Stimulated activated CD8-positive, alpha-beta memory T cell treated with anti-CD3 and anti-CD28 coated beads, Interleukin-2, amount 100 ng/mL, for 1 hour (primary cell): ENCODE results near the gene THAP7.

Source experiments
- DNase-seq, 2 donors: peaks; one replicate each; pipeline ENCODE4 v3.0.0-alpha.2; 2020; ENCODE audit warnings: low read depth in 2 of 2

The THAP7 gene

DNA sequence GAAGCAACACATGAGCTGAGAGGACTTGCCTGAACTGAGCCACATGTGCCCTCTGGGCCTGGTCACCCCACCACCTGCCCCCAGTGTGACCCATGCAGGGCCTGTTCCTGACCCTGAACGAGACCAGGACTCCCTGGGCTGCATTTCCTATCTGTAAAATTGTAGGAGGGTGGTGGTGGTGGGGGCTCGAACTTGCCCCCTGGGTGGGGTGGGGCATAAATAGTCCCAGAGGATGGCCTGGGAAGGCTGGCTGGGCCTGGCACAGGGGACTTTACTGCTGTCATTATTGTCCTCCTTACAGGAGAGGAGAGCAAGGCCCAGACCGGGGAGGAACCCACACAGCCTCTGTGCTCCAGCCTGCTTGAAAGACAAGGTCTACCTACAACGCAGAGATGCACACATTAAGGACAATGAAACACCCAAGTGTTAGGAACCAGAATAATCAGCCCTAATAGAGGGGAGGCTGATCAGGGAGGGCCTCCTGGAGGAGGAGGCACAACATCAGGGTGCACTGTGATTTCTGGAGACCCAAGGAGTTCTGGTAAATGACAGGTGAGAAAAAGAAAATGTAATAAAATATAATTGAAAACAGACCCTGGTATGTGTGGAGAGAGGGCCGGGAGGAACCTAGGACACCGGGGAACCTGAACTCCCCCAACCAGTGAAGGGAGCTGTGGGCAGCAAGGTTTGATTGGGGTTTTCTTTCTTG, 37.7 kb downstream of the THAP7 start:
- no peak for DNase-seq

DNA sequence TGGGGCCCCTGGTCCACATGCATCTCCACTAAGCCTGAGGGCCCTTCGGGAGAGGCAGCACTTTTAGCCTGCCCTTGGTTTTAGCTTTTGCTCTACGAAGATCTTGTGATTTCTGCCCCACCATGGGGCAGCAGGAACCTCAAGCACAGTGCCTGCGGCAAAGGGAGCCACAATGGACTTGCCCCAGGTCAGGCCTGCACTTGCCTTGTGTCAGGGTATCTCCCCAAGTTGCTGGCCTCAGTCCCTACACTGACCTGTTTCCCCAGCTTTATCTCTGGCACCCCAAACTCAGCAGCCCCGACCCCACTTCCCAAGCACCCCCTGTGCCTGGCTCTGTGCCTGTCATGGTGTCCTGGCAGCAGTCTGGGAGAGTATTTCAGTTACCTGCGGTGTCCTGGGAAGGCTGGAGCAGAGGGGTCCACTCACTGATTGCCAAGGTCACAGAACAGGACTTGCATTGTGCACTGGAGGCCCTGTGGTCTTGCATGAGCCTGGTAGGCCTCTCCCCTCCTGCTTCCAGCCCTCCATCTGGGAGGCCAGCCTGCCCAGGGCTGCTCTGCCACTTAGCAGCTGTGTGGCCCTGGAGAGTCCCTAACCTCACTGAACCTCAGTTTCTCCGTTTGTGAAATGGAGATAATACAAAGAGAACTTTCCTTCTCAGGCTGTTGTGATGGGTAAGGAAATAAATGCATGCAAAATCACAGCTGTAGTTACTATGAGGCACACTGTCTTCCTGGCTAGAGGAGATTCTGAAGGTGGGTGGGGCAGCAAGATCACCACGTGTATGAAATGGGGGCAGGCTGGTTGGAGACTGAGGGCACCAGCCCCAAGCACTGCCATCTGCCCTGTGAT, 38.5 kb downstream of the THAP7 start:
- DNase-seq: no peak

DNA sequence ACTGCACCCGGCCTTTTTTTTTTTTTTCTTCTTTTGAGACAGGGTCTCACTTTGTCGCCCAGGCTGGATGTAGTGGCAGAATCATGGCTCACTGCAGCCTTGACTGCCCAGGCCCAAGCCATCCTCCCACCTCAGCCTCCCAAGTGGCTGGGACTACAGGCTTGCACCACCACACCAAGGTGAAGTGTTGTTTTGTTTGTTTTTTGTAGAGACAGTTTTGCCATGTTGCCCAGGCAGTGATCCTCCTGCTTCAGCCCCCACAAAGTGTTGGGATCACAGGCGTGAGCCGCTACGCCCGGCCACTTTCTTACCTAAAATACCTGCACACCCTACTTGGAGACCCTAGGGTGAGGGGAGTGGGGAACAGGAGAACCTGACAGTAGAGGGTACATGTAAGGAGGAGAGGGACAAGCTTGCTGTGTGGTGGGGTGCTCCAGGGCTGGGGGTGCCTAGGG, 39.4 kb downstream of the THAP7 start:
- no peak for DNase-seq

GRCh38 chr22:20960609-20961008, 41.3 kb downstream of the THAP7 start:
- no peak for DNase-seq

GRCh38 chr22:20959578-20960461, 42.1 kb downstream of the THAP7 start:
- DNase-seq: no peak

- DNase-seq: no peak
Measured at GRCh38 chr22:20957683-20958431, 44.1 kb downstream of the THAP7 start.

DNA sequence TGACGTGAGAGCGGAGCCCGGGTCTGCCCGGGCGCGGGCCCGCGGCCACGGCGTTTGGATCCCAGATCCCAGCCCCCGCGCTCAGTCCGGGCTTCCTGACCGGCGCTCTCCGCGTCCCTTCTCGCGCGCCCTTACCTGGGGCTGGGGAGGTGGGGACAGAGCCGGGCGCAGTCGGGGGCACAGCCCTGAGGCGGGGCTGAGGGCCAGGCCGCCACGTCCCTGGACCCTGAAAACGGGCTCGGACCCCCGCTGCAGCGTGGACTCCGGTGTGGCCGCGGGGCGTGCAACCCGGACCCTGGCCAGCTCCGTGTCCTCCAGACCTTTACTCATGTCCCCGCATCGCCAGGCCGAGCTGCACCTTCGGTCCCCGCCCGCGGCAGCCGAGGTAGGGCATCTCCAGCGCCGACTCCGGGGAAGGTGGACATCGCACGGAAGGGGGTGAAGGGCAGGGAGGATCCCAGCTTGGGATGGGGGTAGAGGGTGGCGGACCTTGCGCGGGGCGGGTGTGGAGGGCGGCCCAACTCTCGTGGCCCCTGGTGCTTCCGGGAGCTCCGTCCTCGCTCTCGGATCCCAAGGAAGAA, 44.7 kb downstream of the THAP7 start:
- DNase-seq: no peak

DNA sequence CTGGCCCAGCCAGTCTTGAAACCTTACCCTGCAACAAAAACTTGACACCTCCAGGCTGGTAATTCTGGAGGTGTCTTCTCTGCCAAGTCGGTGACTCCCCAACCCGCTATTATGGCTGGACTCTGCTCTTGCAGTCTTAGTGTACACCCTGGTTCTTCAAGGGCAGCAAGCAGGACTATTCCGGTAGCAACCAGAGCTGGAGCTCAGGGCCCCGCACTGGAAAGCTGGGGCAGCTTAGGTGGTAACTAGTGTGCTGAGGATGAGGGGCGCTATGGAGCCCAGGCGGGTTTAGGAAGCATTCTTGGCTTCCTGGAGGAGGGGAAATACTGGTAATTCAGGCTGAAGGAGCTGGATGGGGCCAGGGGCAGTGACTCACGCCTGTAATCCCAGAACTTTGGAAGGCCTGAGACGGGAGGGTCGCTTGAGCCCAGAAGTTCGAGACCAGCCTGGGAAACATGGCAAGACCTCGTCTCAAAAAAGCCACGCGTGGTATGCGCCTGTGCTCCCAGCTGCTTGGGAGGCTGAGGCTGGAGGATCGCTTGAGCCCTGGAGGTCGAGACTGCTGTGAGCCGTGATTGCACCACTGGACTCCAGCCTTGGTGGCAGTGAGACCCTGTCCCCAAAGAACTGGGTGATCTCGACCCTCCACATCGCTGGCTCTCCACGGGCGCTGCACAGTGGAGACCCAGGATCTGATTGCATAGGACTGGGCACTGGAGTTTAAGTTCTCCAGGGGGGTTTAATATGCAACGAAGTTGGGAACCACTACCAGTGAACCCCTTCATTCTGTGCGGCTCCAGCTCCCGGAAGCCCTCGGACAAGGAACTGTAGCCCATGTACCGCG, 45.4 kb downstream of the THAP7 start:
- DNase-seq: no peak

DNA sequence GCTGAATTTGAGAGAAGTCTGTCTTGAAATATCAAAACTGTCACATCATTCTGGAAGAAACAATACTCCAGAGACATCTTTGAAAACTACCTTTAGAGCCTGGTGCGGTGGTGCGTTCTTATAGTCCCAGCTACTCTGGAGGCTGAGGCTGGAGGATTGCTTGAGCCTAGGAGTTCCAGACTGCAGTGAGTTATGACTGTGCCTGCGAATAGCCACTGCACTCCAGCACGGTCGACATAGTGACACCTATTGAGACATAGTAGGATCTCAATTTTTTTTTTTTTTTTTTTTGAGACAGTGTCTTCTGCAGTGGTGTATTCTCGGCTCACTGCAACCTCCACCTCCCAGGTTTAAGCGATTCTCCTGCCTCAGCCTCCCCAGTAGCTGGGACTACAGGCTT, 46.4 kb downstream of the THAP7 start:
- DNase-seq: no peak

DNA sequence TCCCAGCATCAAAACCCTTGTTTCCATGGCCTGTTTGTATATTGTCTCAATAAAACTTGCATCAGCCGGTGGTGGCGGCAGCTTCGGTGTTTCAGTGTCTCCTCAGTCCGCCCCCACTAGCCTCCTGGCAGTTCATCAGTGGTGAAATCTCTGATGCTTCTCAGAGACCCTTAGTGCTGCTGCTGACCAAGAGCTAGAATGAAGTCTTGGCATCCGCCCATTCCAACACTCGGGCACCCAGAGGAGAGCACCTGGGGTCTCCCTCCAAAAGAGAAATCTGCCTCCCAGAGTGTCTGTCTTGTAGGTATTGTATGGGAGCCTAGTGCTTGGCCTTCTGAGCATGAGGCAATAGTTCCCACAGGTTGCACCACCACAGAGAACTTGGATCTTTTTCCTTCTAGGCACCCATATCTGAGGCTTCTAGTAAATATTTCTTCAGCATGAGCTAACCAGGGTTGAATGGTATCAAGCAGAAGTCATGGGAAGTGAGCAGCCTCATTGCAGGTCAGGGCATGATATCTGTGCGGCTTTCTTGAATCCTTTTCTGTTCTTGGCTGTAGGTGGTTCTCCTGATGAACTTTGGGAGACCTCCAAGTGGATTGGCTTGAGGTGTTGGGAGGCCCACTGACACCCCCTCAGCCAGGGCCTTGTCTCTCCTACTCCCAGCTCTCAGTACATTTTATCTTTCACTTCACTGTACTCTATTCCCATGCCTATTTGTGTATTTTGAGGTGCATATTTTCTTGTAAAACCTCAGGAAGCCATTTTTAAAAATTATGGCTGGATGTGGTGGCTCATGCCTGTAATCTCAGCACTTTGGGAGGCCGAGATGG, 48.0 kb downstream of the THAP7 start:
- no peak for DNase-seq

DNA sequence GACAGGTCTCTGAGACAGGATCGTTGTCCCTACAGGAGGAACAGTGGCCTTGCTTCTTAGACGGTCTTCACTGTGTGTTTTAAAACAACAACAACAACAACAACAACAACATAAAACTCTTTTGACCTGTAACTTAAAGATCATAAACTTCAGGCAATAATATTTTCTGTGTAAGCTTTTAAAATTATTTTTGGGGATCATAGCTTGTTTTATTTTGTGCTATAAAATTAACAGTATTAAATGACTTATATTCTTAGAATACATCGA, 48.6 kb downstream of the THAP7 start:
- no peak for DNase-seq

DNA sequence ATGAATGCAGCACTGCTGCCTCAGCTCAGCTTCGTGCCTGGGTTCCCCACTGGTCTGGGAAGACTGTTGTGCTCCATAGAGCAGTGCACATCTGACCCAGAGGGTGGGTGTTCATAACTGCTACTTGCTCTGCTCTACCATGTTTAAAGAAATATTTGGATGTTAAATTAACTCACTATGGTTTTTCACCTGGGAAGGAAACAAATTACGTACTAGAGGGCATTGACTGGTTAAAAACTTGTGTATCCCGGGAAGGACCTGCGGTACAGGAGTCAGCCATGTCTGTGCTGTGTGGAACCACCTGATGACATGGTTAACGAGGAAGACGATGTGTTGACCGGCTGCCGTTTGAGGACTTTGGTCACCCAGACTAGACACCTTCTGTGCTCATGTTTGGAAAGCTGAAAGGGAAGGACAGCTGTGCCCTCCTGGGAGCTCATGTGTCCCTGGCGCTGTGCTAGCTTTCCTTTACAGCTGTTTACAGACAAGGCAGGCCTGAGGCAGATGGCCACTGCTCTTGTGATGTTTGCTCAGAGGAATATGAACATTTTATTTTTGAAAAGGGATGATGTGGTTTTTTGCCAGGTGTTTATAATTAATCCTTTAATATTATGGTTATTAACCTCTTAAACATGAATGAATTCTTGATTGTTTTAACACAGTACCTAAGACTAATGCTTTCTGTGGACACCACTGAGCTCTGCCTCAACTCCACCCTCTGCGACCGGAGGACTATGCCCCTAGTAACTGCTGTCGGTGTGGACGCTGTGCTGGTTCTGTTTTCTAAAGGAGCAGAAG, 49.2 kb downstream of the THAP7 start:
- DNase-seq: no peak

DNA sequence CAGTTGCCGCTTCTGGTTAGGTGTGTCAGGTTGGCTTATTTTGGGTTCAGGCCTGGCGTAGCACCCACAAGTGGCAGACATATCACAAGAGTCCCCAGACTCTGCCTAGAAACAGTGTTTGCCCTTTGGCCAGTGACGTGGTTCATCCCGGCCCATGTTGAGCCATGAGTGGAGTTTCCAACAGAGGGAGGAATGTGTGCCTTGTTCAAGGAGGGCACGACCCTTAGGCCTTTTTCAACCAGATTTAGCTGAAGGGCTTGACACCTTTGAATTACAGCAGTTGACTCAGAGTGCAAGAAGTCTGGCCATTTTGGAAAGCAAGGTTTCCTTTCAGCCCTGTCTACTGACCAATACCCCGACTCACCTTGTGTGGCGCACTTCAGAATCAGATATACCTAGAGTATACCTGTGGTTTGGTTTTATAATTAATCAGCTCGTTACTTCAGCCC, 50.0 kb downstream of the THAP7 start:
- DNase-seq: no peak

GRCh38 chr22:20951151-20951931, 50.6 kb downstream of the THAP7 start:
- no peak for DNase-seq

DNA sequence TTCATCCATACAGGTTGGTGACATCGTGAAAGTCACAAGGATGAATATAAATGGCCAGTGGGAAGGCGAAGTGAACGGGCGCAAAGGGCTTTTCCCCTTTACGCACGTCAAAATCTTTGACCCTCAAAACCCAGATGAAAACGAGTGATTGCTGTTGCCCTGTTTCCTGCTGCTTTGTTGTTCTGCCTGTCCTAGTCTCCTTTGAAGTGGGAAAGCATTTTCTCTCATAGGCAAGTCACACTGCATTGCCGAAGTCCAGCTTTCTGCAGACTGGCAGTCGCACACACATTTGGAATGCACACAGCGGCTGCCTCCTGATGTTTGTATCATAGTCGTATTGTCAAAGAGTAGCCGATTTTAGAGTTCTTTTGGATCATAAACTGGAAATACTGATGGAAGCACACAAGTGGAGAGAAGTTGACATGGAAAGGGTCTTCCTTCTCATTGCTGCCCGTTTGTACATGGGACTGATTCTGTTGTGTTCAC, 52.2 kb downstream of the THAP7 start:
- DNase-seq: no peak
